Measurements from ENCODE around the gene SACS. TPM values are rescaled to one million over a fixed set of nuclear protein-coding genes. Genes with fewer than 3 reads are reported as not detected.
"Not testable (repeated sequence)": the region's sequence is repeated elsewhere in the genome, so short reads cannot be mapped to it uniquely, and the experiment has no call there.

The SACS gene
- total RNA-seq, 4 donors from 2014 or later = 4.4 to 7.6 (median 5.5) TPM

DNA sequence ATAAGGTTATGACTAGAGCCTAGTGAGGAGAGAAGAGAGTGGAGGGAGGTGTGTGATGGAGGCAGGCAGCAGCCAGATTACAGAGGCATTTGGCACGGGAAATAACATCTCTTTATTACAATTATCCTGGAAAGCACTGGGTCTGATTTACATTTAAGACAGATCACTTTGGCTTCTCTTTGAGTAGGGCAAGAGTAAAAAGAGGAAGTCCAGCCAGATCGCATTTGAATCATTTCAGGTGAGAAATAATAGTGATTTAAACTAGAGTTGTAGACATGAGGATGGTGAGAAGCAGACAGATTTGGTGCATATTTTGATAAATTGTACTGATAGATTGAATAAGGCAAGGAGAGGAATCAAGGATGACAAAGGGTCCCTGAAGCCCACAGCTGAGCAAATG, 9.6 kb upstream of the SACS start:
- Histone ChIP-seq H3K27me3 (no peaks in the 10 kb centered on the region), H3K4me1 (no peaks in the 10 kb centered on the region), H3K9me3 (no peaks in the 10 kb centered on the region), H3K36me3 (no peaks in the 10 kb centered on the region), H3K4me3 (no peak overlapping the region), H3K27ac (no peak overlapping the region)
- intact Hi-C loops (cut with DNase I; ENCODE audit: low total_unique reads) = no loop called here
- DNase-seq = no peak
- 59 to 72% methylated on average over 2 of the region's 2 CpGs for WGBS, 2 donors (ENCODE audit: low coverage in 1 of 2)
- in situ Hi-C loops (cut with MboI; ENCODE audit: low pct_ligation_motif_present in 1 of 4, low pct_unique_long_range_greater_than_20kb in 1 of 4, low sequenced_read_pairs in 3 of 4) = no loop called here
- no peak for TF ChIP-seq EP300 (IDR thresholded peaks at IDR 0.05; ENCODE audit: low read depth)
- TF ChIP-seq, protein P1, sequence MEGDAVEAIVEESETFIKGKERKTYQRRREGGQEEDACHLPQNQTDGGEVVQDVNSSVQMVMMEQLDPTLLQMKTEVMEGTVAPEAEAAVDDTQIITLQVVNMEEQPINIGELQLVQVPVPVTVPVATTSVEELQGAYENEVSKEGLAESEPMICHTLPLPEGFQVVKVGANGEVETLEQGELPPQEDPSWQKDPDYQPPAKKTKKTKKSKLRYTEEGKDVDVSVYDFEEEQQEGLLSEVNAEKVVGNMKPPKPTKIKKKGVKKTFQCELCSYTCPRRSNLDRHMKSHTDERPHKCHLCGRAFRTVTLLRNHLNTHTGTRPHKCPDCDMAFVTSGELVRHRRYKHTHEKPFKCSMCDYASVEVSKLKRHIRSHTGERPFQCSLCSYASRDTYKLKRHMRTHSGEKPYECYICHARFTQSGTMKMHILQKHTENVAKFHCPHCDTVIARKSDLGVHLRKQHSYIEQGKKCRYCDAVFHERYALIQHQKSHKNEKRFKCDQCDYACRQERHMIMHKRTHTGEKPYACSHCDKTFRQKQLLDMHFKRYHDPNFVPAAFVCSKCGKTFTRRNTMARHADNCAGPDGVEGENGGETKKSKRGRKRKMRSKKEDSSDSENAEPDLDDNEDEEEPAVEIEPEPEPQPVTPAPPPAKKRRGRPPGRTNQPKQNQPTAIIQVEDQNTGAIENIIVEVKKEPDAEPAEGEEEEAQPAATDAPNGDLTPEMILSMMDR (IDR thresholded peaks at IDR 0.05) = no peak
- TF ChIP-seq POLR2A (IDR thresholded peaks at IDR 0.05) = no peak
- TF ChIP-seq POLR2AphosphoS5 (IDR thresholded peaks at IDR 0.05) = no peak

DNA sequence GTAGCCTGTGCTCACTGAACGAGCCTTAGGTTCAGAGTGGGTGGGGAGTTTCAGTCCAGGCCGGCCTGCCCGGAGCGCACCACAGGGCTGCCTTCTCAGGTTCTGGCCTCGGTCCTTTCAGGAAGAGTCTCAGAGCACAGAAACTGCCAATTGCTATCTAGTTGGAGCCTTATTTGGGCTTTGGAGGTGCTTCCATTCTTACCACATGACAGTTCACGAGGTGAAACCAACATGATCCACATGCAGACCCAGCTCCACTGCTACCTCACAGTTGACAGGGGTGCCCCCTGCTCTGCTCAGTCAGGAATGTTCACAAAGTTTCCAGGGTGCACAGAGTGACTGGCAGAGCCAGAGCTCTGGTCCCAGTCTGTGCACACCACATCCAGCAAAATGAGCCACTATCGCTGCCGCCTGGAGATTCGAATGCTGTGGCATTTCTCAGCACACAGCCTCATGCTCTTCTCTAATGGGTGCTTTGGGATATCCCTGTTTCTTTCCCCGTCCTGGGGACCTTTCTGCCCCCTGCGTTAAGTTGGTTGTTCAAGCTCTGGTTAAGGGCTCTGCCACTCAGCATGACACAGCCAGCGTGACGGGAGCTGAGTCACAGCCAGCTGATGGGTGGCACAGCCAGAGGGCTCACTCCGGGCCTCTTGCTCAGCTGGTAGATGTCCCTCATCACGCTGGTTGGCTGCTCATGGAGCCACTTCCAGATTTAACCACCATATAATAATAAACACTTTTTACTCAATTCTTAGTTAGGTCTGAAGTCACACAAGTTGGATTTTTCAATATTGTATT, 7.5 kb upstream of the SACS start:
- in situ Hi-C loops (cut with MboI; ENCODE audit: low pct_ligation_motif_present in 1 of 4, low pct_unique_long_range_greater_than_20kb in 1 of 4, low sequenced_read_pairs in 3 of 4) (no loop called here), intact Hi-C loops (cut with DNase I; ENCODE audit: low total_unique reads) (no loop called here)
- Histone ChIP-seq H3K36me3 (no peaks in the 10 kb centered on the region), H3K27me3 (no peaks in the 10 kb centered on the region), H3K4me1 (no peaks in the 10 kb centered on the region), H3K27ac (no peak overlapping the region), H3K9me3 (no peaks in the 10 kb centered on the region), H3K4me3 (no peak overlapping the region)
- no peak for DNase-seq
- TF ChIP-seq EP300 (IDR thresholded peaks at IDR 0.05; ENCODE audit: low read depth) = no peak
- no peak for TF ChIP-seq POLR2AphosphoS5 (IDR thresholded peaks at IDR 0.05)
- no peak for TF ChIP-seq POLR2A (IDR thresholded peaks at IDR 0.05)
- TF ChIP-seq, protein P1 (IDR thresholded peaks at IDR 0.05) = no peak
- WGBS, 2 donors (ENCODE audit: low coverage in 1 of 2) = 91% methylated on average over 14 of the region's 15 CpGs; no CpG with 5 or more reads in 1 of the 2 donors

DNA sequence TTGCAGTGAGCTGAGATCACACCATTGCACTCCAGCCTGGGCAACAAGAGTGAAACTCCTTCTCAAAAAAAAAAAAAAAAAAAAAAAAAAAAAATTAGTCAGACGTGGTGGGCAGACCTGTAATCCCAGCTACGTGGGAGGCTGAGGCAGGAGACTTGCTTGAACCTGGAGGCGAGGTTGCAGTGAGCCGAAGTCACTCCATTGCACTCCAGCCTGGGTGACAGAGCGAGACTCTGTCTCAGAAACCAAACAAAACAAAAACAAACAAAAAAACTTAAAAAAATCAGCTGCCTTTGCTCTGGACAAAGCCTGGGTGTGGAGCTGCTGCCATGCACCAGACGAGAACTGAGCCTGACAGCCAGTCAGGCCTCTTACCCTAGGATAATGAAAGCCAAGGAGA, 6.8 kb upstream of the SACS start:
- intact Hi-C loops (cut with DNase I; ENCODE audit: low total_unique reads); in situ Hi-C loops (cut with MboI; ENCODE audit: low pct_ligation_motif_present in 1 of 4, low pct_unique_long_range_greater_than_20kb in 1 of 4, low sequenced_read_pairs in 3 of 4): not testable (repeated sequence)

DNA sequence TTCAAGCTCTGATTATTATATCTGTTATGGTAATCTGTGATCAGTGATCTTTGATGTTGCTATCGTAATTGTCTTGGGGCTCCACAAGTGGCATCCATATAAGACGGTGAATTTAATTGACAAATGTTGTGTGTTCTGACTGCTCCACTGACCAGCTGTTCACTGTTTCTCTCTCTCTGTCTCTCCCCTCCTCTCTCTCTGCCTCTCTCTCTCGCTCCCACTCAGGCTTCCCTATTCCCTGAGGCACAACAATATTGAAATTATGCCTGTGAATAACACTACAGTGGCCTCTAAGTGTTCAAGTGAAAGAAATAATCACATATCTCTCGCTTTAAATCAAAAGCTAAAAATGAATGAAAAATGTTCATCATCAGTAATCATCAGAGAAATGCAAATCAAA, 4.4 kb upstream of the SACS start:
- TF ChIP-seq, protein P1 (IDR thresholded peaks at IDR 0.05) = no peak
- TF ChIP-seq POLR2A (IDR thresholded peaks at IDR 0.05) (no peak), EP300 (IDR thresholded peaks at IDR 0.05; ENCODE audit: low read depth) (no peak), POLR2AphosphoS5 (IDR thresholded peaks at IDR 0.05) (no peak)
- peaks cover 12% of the 10 kb centered on the region for H3K27me3 ChIP-seq
- 77 to 89% methylated on average over 4 of the region's 4 CpGs for WGBS, 2 donors (ENCODE audit: low coverage in 1 of 2)
- H3K4me1 ChIP-seq = peaks cover 0 to 1% (median 0%) of the 10 kb centered on the region in 4 donors
- intact Hi-C loops (cut with DNase I; ENCODE audit: low total_unique reads) = loop anchor here (10.0 kb wide), 1 partner anchor 63 kb away; no protein-coding TSS in a partner anchor
- in situ Hi-C loops (cut with MboI; ENCODE audit: low pct_ligation_motif_present in 1 of 4, low pct_unique_long_range_greater_than_20kb in 1 of 4, low sequenced_read_pairs in 3 of 4) = no loop called here
- DNase-seq = no peak
- no peak overlapping the region for H3K27ac ChIP-seq
- no peaks in the 10 kb centered on the region for H3K36me3 ChIP-seq
- no peaks in the 10 kb centered on the region for H3K9me3 ChIP-seq
- H3K4me3 ChIP-seq = no peak overlapping the region

More for the DNA sequence above, 6.8 kb upstream of the SACS start:
- DNase-seq, H3K4me1 ChIP-seq, H3K4me3 ChIP-seq, H3K27ac ChIP-seq, H3K27me3 ChIP-seq, H3K36me3 ChIP-seq, H3K9me3 ChIP-seq: not testable (repeated sequence)
- 90% methylated on average over 2 to 6 of the region's 6 CpGs for WGBS, 2 donors (ENCODE audit: low coverage in 1 of 2)
